Breast epithelium (tissue), 3 donors: Measurements from ENCODE around the gene RTP2.
A peak's percentile ranks its signal among the peaks of the same experiment; 100 is the strongest.

Experiments
- CTCF ChIP-seq, 3 donors: fragments of 450-650 bp; IDR thresholded peaks; one replicate each; pipeline ENCODE4 v1.5.1; 2016 to 2017; ENCODE audit warnings: antibody characterized with exemption in 3 of 3, mild to moderate bottlenecking in 3 of 3, moderate library complexity in 3 of 3
- POLR2AphosphoS5 ChIP-seq, 3 donors: sonication (generic); formaldehyde crosslinking; IDR thresholded peaks; one replicate each; pipeline ENCODE4 v1.6.1; 2017; ENCODE audit warnings: antibody characterized with exemption in 3 of 3

GRCh38 chr3:187748050-187748481 lies 45.7 kb upstream of the RTP2 start:
- TF ChIP-seq CTCF (IDR thresholded peaks at IDR 0.05) (peak; percentile 98 to 99 (median 99)), POLR2AphosphoS5 (IDR thresholded peaks at IDR 0.05) (peak; percentile 71 to 87 (median 83))
